Epithelial cell of proximal tubule (primary cell): ENCODE measurements around the gene PWWP2B. TPM values are rescaled to one million over a fixed set of nuclear protein-coding genes. Genes with fewer than 3 reads are reported as not detected.

Experiments
- DNase-seq: peaks from one replicate; pipeline ENCODE4 v3.0.0-alpha.2; 2011; ENCODE audit warnings: low read depth
- H3K4me3 ChIP-seq: 2 replicates; pipeline ENCODE4 v1.5.1; 2011; ENCODE audit warnings: low read depth, mild to moderate bottlenecking, low read length
- CTCF ChIP-seq: conservative IDR thresholded peaks from 2 replicates; pipeline ENCODE4 v1.5.1; 2012; ENCODE audit warnings: low read depth, mild to moderate bottlenecking, low read length
- total RNA-seq: library from RNA; depleted of rRNA; stranded (reverse); fragments of >200 nt; gene quantifications from 2 replicates; pipeline ENCODE4 v1.2.3, GENCODE V29; 2015

The PWWP2B gene
- total RNA-seq, 1 donor from 2014 or later, result 11.0 TPM

- H3K4me3 ChIP-seq, result no peak overlapping the region
- no peak for TF ChIP-seq CTCF
- DNase-seq, result no peak
Measured at GRCh38 chr10:132455441-132455971, 58.5 kb downstream of the PWWP2B start.

- DNase-seq, result no peak
- no peak for TF ChIP-seq CTCF
- H3K4me3 ChIP-seq, result no peak overlapping the region
Measured at GRCh38 chr10:132455986-132456847, 59.2 kb downstream of the PWWP2B start.

GRCh38 chr10:132456881-132457280 is 59.9 kb downstream of the PWWP2B start:
- no peak for DNase-seq
- no peak for TF ChIP-seq CTCF
- H3K4me3 ChIP-seq, result no peak overlapping the region

- peak; percentile 13 for TF ChIP-seq CTCF
- DNase-seq, result no peak
- no peak overlapping the region for H3K4me3 ChIP-seq
Measured at GRCh38 chr10:132457328-132458070, 60.5 kb downstream of the PWWP2B start.

GRCh38 chr10:132458071-132458585 is 61.1 kb downstream of the PWWP2B start:
- no peak for TF ChIP-seq CTCF
- no peak for DNase-seq
- H3K4me3 ChIP-seq, result no peak overlapping the region

- DNase-seq, result no peak
- TF ChIP-seq CTCF, result peak; percentile 76
- H3K4me3 ChIP-seq, result no peak overlapping the region
Measured at GRCh38 chr10:132458586-132459300, 61.7 kb downstream of the PWWP2B start.
